ENCODE measurements around the gene EPG5.

Gene EPG5

DNA sequence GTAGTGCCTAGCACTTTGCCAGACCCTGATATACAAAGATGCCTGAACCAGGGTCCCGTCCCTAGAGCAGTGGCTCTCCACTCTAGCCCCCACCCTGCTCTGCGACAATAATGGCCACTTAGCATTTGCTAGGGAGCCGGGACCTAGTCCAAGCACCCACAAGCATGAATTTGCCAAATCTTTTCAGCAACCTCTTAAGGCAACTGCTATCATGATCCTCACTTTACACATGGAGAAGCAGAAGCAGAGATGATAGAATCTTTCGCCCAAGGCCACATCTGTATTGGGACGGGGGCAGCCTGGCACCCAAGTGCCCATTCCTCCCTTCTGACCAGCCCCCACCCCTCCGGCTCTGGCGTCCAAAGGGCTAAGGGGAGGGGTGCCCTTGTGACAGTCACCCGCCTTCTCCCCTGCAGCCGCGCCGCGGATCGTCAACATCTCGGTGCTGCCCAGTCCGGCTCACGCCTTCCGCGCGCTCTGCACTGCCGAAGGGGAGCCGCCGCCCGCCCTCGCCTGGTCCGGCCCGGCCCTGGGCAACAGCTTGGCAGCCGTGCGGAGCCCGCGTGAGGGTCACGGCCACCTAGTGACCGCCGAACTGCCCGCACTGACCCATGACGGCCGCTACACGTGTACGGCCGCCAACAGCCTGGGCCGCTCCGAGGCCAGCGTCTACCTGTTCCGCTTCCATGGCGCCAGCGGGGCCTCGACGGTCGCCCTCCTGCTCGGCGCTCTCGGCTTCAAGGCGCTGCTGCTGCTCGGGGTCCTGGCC lies 128.6 kb downstream of the EPG5 start:
- TF ChIP-seq, protein P1, sequence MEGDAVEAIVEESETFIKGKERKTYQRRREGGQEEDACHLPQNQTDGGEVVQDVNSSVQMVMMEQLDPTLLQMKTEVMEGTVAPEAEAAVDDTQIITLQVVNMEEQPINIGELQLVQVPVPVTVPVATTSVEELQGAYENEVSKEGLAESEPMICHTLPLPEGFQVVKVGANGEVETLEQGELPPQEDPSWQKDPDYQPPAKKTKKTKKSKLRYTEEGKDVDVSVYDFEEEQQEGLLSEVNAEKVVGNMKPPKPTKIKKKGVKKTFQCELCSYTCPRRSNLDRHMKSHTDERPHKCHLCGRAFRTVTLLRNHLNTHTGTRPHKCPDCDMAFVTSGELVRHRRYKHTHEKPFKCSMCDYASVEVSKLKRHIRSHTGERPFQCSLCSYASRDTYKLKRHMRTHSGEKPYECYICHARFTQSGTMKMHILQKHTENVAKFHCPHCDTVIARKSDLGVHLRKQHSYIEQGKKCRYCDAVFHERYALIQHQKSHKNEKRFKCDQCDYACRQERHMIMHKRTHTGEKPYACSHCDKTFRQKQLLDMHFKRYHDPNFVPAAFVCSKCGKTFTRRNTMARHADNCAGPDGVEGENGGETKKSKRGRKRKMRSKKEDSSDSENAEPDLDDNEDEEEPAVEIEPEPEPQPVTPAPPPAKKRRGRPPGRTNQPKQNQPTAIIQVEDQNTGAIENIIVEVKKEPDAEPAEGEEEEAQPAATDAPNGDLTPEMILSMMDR (IDR thresholded peaks at IDR 0.05), result no peak
- TF ChIP-seq ZFX (IDR thresholded peaks at IDR 0.05; ENCODE audit: borderline replicate concordance), result no peak
- no peak overlapping the region for H3K27ac ChIP-seq

DNA sequence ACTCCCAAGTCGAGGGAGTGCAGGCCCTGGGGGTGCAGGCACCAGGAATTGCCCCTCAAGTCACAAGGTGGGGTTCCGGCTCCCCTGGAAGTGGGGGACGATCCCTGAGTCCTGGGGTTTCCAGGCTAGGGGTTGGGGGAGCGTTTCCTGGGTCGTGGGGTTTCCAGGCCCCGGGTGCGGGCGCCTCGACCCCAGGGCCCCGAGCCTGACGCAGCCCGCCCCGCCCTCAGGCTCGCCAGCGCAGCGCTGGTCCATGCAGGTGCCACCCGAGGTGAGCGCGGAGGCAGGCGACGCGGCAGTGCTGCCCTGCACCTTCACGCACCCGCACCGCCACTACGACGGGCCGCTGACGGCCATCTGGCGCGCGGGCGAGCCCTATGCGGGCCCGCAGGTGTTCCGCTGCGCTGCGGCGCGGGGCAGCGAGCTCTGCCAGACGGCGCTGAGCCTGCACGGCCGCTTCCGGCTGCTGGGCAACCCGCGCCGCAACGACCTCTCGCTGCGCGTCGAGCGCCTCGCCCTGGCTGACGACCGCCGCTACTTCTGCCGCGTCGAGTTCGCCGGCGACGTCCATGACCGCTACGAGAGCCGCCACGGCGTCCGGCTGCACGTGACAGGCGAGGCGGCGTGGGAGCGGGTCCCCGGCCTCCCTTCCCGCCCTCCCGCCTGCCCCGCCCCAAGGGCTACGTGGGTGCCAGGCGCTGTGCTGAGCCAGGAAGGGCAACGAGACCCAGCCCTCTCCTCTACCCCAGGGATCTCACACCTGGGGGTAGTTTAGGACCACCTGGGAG lies 129.7 kb downstream of the EPG5 start:
- no peak overlapping the region for H3K27ac ChIP-seq
- no peak for TF ChIP-seq ZFX (IDR thresholded peaks at IDR 0.05; ENCODE audit: borderline replicate concordance)
- TF ChIP-seq, protein P1 (IDR thresholded peaks at IDR 0.05), result no peak

DNA sequence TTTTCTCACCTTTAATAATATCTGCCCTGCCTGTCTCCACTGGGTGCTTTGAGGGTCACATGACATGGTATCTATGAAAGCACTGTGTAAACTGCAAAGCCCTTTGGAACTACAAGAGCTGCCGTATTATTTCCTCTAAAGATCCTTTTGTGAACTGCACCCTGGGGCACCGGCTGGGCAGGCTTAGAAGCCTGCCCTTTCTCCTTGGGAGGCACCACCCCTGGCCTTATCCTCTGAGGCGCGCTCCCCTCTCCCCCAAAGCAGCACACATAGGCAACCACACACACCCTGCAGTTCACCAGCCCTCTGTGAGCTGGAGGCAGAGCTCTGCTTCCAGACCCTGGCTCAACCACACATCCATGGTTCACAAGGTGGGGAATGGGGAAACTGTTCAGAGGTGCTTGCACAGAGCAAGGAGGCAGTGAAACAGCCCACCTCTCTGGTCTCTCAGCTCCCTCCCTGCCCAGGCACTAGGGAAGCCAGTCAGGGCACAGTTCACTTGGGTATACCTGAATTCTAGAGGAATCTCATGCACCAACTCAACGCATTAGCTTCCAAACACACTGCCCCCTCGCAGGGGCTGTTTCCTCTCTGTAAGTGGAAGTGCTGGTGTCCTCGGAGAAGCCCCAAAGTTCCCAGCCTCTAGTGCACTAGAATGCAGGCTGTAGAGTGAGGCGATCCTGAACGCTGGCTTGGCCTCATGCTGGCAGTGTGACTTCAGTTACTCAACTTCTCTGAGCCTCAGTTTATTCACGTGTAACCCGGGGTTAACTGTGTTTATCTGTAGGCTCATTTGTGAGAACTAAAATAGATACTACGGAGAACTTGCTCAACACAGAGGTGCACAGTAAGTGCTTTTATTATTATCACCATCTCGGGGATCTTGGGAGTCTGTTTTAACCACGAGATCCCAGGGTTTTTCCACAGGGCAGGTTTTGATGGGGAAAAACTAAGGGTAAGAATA lies 130.6 kb downstream of the EPG5 start:
- H3K27ac ChIP-seq, result no peak overlapping the region
- TF ChIP-seq, protein P1 (IDR thresholded peaks at IDR 0.05), result no peak
- no peak for TF ChIP-seq ZFX (IDR thresholded peaks at IDR 0.05; ENCODE audit: borderline replicate concordance)

DNA sequence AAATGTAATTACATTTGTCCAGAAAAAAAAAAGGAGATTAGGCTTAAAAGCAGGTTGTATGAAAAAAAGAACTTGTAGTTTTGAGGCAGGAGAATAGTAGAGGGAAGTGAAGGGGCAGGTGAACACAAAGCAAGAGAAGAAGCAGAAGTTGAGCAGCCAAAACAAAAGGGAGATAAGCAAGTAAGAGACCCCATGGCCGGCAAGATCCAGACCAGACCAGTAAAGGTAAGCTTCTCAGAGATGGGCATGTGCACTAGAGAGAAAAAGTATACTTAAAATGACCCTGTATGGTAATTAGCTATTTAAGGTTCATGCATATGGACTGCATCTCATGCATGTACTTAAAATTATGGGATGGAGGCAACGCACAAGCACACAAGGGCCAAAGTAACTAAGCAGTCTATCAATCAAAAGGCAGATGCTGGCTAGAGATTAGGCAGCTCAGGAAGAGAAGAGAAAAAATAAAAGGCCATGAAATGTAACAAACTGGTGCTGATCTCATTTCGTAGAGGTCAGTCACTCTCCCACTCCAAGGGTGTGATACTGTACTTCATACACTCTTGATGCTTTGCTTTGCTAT lies 132.0 kb downstream of the EPG5 start:
- TF ChIP-seq, protein P1 (IDR thresholded peaks at IDR 0.05), result no peak
- no peak for TF ChIP-seq ZFX (IDR thresholded peaks at IDR 0.05; ENCODE audit: borderline replicate concordance)
- H3K27ac ChIP-seq, result no peak overlapping the region

DNA sequence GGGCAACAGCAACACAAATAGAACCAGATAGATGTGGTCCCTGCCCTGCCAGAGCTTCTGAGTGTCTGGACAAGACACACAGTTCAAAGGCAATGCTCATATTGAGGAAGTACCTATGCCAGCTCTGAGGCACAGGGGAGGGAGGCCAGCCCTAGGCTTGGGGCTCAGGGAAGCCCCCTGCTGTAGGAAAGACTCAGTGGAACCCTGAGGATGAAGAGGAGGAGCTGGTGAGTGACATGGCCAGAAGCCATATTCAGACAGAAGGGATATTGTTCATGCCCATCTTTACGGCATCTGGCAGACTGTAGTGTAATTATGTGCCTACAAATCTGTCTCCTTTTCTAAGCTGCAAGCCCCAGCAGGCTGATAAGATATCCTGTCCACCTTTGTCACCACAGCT lies 132.8 kb downstream of the EPG5 start:
- H3K27ac ChIP-seq, result no peak overlapping the region
- no peak for TF ChIP-seq ZFX (IDR thresholded peaks at IDR 0.05; ENCODE audit: borderline replicate concordance)
- TF ChIP-seq, protein P1 (IDR thresholded peaks at IDR 0.05), result no peak

DNA sequence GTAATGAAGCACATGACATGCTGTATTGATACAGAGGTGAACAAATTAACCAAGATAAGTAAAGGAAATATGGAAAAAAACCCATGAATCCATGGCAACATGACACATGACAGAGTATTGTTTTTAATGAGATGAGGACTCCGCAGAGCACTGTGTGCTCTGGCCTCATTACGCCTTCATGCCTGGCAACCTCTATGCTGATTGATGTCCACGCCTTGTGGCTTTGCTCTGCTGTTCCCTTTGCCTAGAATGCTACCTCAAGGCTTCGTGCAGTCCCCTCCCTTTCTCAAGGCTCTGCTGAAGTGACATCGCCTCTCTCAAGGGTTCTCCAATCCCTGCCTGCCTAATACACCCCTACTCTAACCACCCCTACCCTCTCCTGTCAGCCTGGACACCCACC lies 133.3 kb downstream of the EPG5 start:
- no peak overlapping the region for H3K27ac ChIP-seq
- TF ChIP-seq, protein P1 (IDR thresholded peaks at IDR 0.05), result no peak
- no peak for TF ChIP-seq ZFX (IDR thresholded peaks at IDR 0.05; ENCODE audit: borderline replicate concordance)
